DMS79 treated with DMSO at 0.1 percent for 48 hours (cell line): ENCODE measurements around the gene D2HGDH.
"Not testable (repeated sequence)": the region's sequence is repeated elsewhere in the genome, so short reads cannot be mapped to it uniquely, and the experiment has no call there.

Experiments used
- DNase-seq: peaks from one replicate; lab custom pipeline; 2025; lab: John Stamatoyannopoulos, UW

D2HGDH gene

DNA sequence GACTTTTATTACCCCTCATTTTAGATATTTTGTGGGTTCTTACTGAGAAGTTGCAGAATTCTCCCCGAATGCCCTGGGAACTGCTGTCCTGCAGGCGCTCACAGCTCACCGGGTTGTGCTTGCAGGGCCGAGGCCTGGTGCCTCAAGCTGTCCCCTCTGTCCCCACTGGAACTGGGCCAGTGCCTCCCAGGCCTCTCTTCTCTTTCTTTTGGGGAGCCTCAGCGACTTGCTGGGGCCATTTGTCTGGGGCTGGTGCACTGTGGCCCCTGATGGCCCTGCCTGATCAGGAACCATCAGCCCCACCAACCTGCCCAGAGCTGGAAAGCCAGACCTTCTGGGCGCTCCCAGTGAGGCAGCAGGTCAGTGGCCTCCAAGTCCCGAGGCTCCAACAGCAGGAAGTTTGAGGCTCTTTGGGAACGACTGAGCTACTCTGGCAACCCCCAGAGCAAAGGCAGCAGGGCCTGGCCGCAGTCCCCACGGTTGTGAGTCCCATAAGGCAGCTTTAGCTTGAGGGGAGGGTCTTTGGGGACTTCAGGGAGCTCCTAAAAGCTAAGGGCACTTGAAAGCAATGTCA is 59.9 kb downstream of the D2HGDH start:
- DNase-seq, result no peak

DNA sequence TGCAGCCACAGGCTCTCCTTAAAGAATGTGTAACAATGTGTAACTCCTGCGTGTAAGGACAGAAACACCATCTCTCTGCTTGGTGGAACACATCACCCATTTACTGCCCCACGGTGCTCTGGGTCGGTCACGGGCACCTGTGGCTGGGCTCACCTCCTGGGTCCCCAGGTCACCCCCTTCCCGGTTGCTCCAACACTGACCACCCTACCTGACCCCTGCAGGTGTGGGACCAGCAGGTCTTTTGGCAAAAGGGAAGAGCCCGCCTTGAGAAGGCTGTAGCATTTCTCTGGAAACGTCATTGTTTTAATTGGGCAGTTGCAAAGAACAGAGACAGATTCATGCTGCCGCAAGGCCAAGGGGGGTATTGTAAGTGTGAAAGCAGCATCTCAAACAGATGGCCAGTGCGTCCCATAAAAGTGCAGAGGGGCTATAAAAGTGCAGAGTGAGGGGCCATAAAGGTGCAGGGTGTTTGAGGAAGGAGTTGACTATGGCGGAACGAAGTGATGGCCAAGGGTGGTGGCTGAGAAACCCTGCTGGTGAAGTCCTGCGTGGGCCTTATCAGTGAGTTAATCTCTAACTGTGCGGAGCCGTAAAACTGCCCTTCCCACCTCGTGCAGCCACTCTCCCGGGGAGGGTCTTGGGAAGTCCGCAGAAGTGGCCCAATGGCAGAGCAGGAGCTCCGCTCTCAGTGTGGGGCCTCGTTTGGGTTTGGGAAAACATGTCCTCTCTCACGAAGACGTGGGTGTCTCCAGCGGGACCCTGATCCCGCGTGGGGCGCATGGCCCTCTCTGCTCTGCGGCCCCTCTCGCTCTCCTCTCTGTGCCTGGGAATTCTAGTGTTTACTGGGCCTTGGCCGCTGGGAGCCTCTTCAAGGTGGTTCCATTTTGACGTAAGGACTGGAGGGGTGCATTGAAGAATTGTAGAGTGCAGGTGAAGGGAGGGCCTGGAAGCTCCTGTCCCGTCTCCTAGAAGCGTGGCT is 60.9 kb downstream of the D2HGDH start:
- DNase-seq, result no peak

DNA sequence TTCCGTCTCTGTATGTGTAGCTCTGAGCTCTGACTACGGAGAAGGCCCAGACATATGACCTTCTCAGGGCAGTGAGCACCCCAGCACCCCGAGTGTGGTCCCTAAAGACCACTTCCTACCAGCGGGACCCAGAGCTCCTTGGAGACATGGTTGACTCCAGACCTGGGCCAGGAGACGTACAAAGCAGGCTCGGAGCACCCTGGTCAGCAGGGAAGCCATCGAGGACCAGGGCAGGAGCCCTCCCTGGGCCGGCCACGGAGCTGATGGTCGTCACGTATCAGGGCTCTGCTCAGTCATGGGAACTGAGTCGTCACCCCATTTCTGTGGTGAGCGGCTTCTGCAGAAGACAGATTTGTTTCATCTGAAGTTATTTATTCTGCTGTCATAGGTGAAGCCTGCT is 61.8 kb downstream of the D2HGDH start:
- DNase-seq, result no peak

DNA sequence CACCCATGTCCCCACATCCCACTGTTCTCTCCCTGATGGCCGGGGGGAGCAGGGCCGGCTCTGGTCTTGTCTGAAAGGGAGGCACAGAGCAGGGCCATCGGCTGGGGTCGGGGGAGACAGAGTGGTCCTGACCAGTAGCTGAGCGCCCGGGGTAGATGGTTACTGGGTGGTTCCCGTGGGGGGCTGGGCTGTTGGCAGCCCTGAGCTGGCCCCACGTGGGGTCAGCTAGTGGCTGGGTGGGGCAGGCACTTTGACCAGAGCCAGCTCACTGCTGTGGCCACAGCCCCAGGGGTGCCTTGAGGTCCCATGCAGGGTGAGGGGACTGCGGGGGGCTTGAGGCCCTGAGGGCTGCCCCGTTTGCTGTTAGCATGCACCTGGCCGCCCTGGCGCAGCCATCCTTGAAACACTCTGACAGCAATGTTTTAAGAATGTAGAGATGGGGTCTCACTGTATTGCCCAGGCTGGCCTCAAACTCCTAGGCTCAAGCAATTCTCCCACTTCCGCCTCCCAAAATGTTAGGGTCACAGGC is 62.2 kb downstream of the D2HGDH start:
- DNase-seq, result no peak

DNA sequence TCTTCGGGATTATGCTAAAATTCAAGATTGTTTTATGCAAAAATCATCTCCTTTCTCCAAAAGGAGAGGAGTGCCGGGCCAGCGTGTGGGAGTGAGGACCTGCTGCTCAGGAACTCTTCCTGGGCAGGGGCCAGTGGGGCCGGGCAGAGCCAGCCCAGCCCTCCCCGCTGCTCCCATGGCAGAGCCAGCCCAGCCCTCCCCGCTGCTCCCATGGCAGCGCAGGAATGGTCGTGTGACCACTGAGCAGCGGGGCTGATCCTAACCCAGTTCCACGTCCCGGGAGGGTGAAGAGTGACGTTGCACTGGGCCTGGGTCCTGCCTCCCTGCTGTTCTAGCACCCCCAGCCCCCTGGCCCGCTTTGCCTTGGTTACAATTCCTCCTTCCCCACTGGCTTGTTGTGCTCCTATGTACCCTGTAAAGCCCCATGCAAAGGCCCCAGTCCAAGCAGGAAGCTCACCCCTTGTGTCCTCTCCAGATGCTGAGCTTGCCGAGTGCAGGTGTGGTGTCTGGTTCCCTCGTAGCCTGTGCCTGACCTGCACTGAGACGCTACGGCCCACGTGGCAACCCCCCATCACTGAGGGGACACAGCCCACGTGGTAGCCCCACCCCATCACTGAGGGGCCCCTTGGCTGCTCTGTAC is 63.1 kb downstream of the D2HGDH start:
- DNase-seq, result no peak

DNA sequence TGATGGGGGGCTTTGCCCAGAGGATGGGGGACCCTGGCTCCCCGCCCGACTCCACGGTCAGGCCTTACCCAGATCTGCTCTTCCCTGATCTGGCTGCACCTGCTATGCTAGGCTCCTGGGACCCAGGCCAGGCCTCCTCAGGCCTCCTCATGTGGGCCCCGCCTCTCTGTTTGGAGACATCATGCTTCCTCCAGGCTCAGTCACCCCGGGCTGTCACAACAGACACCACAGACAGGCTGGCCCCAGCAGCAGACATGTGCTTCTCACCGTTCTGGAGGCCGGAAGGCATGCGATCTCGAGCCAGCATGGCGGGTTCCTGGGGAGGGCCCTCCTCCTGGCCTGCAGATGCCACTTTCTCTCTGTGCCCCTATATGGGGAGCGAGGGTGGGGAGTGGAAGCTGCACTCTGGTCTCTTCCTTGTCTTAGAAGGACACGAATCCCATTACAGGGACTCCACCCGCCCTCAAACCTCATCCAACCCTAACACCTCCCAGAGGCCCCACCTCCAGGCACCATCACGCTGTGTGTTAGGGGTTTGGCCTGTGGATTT is 63.7 kb downstream of the D2HGDH start:
- DNase-seq, result peak; percentile 6

DNA sequence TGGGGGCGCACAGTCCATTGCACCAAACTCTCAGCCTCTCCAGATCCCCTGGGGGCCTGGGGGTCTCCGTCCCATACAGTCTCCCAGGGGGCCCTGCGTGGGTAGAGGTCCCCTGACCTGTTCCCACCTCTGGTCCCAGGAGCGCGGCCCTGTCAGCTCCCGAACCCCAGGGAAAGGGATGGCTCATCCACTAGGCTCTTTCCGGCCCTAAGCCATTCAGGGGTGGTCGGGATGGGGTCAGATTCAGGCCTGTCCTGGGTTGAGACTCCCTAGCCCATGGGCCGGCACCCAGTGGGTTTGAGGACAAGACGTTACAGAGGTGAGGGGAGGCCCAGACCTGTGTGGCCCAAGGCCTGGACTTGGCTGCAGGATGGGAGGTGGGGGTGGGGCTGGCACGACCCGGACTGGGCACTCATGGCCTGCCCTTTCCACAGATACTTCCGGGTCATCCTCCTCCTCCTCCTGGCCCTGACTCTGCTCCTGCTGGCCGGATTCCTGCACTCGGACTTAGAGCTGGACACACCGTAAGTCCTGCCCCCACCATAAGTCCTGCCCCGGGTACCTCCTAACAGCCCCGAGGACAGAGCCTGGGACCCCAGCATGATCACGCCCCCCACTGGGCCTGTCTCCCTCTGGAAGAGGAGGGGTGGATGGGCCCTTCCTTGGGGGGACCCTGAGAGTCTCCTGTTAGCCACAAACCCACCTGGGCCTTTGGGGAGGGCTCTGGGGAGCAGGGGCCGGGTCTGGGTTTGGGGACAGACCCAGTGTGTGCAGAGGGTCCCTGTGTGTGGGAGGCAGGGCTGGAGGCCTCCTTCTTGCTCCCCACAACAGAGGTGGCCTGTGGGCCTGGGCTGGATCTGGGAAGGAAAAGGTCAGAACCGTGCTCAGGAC is 64.4 kb downstream of the D2HGDH start:
- DNase-seq, result no peak

DNA sequence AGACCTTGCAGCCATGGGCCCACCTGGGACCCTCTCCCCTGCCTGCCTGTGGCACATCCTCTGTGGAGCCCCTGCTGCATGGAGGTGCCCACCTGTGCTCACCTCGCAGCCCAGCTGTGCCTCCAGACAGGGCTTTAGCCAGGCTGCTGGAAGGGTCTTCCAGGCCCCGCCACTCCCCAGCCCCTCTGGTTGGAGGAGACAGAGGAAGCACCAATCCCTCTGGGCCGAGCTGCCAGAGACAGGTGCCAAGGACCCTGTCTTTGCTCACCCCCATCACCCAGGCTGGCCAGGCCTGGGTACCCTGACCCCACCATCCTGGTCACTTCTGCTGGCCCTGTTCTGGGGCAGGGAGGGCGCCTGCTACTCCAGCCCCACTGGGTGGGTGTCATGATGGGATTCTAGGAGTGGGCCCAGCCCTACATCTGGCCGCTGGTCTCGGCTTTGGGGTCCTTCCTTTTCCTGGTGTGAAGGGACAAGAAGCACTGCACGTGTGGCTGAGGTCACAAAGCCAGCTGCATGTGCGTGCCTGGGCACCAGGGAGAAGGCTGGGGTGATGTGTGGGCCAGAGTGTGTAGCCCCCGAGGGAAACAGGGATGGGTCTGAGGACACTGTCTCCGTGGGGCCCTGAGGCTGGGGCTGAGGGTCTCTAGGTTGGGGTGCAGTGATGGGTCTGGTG is 65.2 kb downstream of the D2HGDH start:
- DNase-seq, result no peak

DNA sequence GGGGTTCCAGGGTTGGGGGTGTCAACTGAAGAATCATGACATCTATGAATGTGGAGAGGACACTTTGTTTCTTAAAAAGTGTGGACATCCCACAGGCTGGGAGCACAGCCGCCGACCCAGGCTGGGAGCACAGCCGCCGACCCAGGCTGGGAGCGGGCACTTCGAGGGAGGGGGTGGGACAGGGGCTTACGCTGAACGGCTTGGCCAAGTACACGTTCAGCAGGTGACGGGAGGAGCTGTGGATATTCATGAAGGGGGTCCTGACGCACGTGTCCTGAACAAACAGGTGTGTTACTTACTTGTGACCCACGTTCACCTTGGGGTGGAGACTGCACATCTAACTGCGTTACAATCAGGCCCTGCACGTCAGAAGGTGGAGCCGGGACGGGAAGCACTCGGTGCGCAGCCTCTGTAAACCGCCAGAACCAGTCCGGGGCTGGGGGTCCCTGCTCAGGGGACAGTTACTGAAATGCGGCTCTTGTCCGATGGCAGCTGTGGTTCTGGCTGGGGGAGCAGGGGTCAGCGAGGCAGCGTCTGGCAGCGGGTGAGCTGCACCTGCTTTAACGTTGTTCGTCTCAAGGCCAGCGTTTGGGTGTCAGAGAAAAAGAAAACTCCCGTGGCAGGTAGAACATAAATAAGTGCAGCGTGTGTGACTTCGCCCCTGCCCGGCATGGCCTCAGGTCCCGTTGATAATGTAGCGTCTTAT is 65.9 kb downstream of the D2HGDH start:
- DNase-seq, result not testable (repeated sequence)

DNA sequence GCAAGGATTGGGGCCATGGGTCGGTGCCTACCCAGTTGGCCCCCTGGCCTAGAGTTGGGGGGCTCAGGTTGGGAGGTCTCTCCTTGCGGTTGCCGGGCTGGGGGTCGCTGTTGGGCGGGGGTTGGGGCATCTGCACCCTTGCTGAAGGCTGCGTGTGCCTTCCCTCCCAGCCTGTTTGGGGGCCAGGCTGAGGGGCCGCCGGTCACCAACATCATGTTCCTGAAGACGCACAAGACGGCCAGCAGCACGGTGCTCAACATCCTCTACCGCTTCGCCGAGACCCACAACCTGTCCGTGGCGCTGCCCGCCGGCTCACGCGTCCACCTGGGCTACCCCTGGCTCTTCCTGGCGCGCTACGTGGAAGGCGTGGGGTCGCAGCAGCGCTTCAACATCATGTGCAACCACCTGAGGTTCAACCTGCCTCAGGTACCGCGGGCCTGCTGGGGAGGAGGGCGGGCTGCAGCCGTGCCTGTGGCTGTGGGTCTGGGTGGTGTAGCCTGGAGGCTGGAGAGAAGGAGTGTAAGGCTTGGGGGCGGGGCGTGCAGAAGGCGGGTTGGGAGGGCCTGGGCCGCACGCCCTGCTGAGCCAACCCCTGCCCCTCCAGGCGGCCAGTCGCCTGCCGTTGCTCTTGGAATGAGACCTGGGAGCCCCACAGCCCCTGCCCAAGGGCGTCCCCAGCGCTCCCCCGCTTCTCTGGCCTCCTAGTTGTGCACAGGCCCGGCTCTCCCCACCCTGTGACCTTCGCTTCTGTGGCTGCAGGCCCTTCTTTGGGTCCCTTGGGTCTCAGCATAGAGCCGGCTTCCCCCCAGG is 67.4 kb downstream of the D2HGDH start:
- no peak for DNase-seq

DNA sequence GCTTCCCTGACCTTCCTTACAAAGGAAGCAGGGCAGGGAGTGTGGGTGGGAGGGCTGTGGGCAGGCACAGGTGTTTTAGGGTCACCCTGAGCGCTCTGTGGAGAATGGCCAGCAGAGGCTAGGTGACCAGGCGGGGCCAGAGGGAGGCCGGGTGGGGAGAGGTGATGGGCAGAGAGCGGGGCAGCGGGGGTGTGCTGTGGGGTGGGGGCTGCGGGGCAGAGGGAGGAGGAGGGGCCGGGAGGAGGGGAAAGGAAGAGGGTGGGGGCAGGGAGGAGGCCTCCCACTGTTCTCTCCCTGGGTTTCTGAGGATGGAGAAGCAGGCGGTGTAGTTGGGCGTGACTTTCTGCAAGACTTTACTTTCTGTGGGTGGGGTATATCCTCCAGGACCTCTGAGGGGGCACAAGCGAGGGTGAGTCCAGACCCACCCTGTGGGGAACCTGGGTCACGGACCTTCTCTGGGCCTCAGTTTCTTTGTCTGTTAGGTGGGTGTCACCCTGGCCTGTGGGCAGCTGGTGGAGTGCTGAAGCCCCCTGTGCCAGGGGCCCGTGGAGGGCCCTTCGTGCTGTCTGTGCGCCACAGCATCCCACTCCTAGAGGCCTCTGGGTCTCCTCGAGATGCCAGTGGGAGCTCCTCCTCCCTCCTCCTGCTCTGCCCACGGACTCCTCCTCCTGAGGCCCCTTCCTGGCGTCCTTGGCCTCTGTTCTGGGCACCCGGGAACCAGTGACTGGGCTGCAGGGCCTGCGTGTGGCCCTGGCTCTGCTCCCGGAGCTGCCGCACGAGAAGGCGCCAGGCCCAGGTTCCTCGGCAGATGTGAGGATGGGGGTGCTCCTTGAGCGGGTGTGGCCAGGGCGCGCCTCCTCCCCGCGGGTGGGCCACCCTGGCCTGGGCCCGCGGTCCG is 68.2 kb downstream of the D2HGDH start:
- DNase-seq, result no peak

DNA sequence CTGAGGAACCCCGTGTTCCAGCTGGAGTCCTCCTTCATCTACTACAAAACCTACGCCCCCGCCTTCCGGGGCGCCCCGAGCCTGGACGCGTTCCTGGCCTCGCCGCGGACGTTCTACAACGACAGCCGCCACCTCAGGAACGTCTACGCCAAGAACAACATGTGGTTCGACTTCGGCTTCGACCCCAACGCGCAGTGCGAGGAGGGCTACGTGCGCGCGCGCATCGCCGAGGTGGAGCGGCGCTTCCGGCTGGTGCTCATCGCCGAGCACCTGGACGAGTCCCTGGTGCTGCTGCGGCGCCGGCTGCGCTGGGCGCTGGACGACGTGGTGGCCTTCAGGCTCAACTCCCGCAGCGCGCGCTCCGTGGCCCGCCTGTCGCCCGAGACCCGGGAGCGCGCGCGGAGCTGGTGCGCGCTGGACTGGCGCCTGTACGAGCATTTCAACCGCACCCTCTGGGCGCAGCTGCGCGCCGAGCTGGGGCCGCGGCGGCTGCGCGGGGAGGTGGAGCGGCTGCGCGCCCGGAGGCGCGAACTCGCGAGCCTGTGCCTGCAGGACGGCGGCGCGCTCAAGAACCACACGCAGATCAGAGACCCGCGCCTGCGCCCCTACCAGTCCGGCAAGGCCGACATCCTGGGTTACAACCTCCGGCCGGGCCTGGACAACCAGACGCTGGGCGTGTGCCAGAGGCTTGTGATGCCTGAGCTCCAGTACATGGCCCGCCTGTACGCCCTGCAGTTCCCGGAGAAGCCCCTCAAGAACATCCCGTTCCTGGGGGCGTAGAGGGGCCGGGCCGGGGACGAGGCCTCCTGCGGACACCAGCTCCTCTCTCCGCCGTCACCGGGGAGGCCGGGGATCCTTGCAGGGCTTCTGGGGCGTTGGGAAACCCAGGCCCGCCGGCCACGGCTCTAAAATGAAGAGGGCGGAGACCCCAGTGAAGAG is 69.2 kb downstream of the D2HGDH start:
- peak; percentile 50 for DNase-seq

DNA sequence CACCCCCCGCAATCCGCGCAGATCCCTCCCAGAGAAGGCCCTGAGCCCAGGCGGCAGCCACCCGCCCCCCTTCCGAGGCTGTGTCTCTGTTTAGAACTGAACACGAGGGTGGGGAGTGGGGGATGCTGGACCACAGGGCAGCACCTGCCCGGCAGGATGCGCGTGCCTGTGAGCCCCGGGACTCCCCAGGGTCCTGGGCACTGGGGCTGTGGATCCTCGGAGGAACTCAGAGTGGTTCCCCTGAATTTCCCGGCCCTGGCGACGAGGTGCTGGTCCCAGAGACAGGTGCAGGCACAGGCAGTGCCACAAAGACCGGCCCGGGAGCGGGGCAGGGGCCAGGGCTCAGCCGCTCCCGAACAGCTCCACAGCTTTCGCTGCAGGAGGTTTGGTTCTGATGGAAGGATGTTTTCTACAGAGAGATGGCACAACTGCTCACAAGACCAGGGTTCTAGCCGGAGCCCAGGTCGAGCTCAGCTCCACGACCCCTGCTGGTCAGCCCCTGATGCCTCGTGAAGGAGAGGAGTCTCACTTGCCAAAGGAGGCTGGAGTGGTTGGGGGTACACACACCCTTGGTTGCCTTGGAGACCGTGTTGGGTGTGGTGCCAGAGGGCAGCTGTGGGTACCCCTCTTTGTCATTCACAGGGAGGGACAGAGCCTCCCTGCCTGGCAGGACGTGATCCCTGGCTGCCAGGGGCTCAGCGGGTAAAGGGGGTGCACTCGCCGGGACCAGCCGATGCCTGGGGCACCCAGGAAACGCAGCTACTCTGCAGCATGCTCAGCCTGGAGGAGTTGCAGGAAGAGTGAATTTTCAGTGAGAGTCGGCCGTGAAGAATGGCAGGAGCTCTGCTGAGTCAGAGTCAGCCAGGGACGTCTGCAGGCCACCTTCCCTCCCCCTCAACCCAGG is 70.1 kb downstream of the D2HGDH start:
- peak; percentile 30 for DNase-seq

DNA sequence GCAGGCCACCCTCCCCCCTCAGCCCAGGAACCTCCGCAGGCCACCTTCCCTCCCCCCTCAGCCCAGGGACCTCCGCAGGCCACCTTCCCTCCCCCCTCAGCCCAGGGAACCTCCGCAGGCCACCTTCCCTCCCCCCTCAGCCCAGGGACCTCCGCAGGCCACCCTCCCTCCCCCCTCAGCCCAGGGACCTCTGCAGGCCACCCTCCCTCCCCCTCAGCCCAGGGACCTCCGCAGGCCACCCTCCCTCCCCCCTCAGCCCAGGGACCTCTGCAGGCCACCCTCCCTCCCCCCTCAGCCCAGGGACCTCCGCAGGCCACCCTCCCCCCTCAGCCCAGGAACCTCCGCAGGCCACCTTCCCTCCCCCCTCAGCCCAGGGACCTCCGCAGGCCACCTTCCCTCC is 71.8 kb downstream of the D2HGDH start:
- not testable (repeated sequence) for DNase-seq

DNA sequence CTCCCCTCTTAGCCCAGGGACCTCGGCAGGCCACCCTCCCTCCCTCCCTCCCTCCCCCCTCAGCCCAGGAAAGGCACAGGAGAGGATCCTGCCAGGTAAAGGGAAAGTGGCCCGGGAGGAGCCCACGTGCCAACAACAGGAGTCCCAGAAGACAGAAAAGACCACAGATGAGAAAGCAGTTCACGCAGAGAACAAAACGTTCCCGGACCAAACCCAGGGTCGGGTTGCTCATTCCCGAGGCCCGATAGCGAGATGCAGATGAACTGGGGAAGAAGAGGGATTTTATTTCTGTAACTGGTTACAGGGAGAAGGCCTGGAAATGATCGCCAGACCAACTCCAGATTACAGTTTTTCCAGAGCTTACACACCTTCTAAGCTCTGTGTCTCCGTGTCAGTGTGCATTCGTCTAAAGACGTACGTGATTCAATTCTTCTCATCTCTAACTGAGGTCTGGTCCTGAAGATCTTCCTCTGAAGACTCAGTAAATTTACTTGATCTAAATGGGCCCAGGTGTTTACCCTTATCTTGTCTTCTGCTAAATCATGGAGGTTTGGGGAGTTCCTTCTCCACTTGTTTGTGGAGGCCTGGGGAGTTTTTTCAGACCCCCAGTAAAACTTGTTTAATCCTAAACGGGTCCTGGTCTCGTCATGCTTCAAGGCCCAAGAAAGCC is 73.8 kb downstream of the D2HGDH start:
- DNase-seq, result no peak
